ENCODE data around the gene WFDC9.
"Not testable (repeated sequence)": the region's sequence is repeated elsewhere in the genome, so short reads cannot be mapped to it uniquely, and the experiment has no call there.

Gene WFDC9

DNA sequence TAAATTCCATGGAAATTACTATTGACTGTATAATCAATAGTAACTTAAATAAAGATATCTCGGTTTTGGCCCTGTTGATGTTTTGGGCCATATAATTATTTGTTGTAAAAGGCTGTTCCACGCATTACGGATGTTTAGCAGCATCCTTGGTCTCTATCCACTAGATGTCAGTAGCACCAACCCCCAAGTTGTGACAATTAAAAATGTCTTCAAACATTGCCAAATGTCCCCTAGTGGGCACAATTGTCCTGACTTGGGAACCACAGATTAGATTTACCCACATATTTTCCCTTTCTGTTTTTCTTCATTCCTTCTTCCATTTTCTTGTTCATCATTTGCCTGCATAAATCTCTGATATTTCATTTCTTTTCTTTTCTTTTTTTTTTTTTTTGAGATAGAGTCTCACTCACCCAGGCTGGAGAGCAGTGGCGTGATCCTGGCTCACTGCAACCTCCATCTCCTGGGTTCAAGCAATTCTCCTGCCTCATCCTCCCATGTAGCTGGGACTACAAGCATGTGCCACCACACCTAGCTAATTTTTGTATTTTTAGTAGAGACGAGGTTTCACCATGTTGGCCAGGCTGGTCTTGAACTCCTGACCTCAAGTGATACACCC lies 38.4 kb downstream of the WFDC9 start:
- peak; percentile 16 for DNase-seq (ENCODE audit: low spot score)

DNA sequence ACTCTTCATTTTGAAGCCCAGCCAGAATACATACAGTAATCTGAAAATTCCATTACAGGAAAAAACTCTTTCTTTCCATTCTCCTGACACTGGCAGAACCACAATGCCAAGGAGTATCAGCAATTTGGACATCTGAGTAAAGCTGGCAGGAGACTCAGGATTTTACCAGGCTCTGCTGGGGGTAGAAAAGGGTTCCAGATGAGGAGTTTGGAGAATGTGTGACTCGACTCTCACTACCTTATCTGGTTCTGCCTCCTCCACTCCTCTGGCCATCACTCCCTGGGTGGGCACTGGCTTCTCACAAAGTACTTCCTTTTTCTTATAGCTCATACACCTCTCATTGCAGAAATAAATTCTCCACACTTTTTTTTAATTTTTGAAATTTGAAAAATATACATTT lies 41.4 kb downstream of the WFDC9 start:
- DNase-seq (ENCODE audit: low spot score): no peak

DNA sequence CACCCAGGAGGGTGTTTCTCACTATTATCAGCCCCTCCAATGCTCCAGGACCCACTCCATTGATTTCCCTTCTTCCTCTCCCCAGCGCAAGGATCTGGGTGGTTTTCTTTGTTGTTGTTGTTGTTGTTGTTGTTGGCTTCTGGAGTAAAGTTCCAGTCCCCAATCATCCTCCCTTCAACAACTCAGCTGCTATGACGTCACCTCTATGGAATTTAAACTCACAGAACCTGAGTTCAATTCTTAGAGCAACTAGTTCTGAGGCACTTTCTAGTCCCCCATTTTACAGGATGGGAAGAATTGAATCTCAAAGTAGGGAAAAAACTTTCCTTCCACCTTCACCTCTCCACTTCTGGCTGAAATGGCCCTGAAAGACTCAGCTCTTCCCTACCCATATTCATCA lies 42.3 kb downstream of the WFDC9 start:
- DNase-seq (ENCODE audit: low spot score): no peak

DNA sequence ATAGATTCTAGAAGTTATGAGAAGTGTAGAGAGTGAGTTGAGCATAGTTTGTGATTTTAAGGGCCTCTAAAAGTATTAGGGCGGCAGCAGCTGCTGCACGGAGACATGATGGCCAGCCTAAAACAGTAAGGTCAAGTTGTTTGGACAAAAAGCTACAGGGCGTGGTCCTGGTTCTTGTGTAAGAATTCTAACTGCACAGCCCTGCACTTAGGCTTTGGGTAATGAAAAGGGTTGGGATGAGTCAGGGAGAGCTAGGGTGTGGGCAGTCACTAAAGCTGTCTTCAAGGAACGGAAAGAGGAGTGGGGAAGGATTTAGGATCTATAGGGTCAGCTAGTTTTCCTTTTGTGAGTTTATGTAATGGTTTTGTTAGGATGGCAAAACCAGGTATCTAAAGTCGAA lies 45.1 kb downstream of the WFDC9 start:
- not testable (repeated sequence) for DNase-seq (ENCODE audit: low spot score)

DNA sequence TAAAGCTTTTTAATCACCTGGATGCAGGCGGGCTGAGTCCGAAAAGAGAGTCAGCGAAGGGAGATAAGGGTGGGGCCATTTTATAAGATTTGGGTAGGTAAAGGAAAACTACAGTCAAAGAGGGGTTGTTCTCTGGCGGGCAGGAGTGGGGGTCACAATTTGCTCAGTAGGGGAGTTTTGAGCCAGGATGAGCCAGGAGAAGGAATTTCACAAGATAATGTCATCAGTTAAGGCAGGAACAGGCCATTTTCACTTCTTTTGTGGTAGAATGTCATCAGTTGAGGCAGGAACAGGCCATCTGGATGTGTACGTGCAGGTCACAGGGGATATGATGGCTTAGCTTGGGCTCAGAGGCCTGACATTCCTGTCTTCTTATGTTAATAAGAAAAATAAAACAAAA lies 46.8 kb downstream of the WFDC9 start:
- not testable (repeated sequence) for DNase-seq (ENCODE audit: low spot score)

DNA sequence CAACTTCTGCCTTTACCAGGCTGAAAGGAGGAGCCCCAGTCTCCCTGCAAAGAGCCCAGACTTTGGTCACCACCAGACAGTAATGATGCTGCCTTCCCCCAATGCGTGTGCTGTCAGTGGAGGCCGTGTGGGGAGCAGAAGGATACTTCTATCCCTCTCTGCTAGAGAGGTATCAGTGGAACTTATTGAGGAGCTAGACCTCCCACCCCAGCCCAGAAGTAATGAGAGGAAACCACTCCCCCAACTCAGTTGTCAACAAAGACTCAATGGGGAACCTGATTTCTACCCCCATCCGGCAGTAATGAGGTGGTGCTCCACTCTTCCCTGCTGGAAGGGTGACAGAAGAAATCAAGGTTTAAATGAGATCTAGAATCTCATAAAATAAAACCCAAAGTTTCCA lies 47.6 kb downstream of the WFDC9 start:
- DNase-seq (ENCODE audit: low spot score): no peak

DNA sequence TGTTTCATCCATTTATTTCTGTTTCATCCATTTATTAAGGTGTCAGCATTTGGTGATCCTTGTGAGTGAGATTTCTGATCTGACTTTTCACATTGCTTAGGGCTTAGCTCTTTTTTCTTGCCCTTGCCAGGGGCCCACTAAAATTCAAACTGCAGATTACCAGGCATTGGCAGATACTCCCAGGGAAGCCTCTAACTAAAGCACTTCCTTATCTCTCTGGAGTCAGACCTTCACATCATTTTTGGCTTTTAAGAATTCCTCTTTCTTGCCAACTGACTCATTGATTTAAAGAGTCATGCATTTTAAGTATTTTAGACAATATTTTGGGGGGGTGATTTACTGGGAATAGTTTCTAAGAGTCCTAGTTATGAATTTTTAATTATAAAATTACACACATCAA lies 49.4 kb downstream of the WFDC9 start:
- no peak for DNase-seq (ENCODE audit: low spot score)

DNA sequence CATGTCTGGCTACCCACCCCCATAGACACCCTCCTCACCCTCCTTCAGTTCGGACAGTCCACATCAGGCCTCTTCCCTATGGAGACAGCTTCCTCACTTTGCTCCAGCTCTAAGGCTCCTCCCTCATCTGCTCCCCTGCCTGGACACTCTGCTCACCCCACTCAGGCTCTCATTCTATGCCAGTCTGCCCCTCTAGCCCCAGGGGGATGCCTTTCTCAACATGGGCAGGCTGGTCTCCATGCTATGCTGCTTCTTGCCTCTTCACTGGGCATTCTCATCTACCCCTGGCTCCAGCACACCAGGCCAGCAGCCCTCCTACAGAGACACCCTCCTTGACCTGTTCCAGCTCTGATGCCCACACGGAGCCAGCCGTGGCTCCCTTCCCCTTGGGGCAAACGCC lies 51.9 kb downstream of the WFDC9 start, which contains the start of gene WFDC8:
Gene WFDC8, minus strand, starts transcription at position 101 of the 400 bp plus-strand sequence. Its CDS starts 37 bp downstream, at position 64.
- no peak for DNase-seq (ENCODE audit: low spot score)

DNA sequence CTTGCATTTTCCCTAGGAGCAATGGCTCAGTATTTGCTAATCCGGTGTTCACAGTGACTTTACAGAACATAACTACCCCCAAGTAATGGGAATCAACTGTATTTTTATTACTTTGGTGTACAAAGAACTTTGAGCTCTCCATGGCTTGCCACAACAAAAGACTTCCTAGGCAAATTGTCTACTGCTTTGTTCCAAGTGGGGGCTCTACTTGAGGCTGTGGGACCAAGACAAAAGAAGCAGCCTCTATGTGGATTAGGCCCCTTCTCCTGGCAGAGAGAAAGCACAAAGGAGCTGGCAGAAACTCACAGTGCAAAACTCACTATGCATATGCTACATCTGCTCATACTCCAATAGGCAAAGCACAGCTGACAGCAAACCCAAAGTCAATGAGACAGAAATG lies 52.9 kb downstream of the WFDC9 start:
- DNase-seq (ENCODE audit: low spot score): no peak

DNA sequence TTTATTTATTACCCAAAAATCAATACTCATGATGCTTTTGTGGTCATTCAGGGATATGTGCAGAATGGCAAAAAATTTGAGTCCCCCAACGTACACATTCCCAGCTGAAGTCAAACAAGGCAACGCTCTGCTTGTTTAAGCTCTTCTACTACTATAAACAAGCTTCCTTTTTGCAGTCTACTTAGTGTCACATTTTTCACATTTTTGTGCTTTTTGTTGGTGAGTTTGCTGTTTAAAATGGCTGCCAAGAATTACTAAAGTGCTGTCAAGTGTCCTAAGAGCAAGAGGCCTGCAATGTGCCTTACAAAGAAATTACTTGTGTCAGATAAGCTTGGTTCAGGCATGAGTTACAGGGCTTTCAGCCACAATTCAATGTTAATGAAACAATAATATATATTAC lies 54.1 kb downstream of the WFDC9 start:
- DNase-seq (ENCODE audit: low spot score): no peak

DNA sequence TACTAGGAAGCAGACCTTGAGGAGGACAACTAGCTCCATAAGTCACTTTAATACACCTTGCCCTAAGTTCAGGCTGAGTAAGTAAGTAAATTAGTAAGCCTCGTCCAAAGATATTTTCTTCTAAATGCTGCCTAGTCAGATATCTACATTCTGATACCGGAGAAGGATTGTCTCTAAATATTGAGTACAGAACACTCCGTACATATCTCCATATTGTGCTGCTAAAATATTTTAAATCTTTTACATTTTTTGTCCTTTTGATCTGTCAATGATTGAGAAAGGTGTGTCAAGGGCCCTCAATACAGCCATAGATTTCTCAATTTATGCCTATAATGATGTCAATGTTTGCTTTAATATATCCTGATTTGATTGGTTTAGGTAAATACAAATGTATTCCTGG lies 55.2 kb downstream of the WFDC9 start:
- DNase-seq (ENCODE audit: low spot score): no peak

DNA sequence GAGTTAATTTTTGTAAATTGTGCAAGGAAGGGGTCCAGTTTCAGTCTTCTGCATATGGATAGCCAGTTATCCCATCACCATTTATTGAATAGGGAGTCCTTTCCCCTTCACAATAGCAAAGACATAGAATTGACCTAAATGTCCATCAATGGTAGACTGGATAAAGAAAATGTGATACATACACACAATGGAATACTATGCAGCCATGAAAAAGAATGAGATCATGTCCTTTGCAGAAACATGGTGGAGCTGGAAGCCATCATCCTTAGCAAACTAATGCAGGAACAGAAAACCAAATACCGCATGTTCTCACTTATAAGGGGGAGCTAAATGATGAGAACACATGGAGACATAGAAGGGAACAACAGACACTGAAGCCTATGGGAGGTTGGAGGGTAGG lies 61.4 kb downstream of the WFDC9 start:
- DNase-seq (ENCODE audit: low spot score): not testable (repeated sequence)

DNA sequence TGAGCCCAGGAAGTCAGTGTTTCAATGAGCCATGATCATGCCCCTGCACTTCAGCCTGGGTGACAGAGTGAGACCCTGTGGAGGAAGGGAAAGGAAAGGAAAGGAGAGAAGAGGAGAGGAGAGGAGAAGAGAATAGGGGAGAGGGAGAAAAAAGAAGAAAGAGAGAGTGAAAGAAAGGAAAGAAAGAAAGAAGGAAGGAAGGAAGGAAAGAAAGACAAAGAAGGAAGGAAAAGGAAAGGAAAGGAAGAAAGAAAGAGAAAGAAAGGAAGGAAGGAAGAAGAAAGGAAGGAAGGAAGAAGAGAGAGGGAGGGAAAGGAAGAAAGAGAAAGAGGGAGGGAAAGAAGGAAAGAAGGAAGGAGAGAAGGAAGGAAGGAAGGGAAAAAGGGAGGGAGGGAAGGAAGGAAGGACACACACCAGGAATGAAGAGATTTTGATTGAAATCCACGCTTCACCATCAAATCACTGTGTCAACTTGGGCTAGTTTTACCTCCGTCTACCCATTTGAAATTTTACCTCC lies 66.3 kb downstream of the WFDC9 start:
- DNase-seq (ENCODE audit: low spot score): no peak

All from hematopoietic multipotent progenitor cell treated with erythropoietin and hydrocortisone succinate and interleukin-3 and kit ligand, for 15 days (in vitro differentiated cells).